NCI-H2196 treated with DMSO at 0.1 percent for 48 hours (cell line): ENCODE results near the gene NKX3-2.

Experiments
- DNase-seq: peaks from one replicate; lab custom pipeline; 2025; ENCODE audit not compliant: unreplicated experiment; lab: John Stamatoyannopoulos, UW

NKX3-2 gene

DNA sequence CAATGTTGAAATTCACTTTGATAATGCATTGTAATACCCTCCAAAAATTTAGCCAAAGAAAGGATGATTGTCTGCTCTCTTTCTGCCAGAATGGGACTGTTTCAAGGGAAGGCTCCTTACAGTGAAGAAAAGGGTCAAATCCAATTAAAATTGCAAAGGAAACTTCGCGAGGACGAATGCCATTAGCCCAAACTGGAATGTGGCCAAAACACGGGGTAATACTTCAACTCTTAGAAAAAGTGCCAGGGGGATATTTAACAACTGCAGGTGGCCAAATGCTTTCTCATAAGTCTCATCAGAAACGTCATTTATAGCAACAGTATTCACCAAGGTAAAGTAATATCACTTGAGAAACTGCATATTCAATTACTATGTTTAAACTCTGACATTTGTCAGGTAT is 29.0 kb downstream of the NKX3-2 start:
- no peak for DNase-seq

DNA sequence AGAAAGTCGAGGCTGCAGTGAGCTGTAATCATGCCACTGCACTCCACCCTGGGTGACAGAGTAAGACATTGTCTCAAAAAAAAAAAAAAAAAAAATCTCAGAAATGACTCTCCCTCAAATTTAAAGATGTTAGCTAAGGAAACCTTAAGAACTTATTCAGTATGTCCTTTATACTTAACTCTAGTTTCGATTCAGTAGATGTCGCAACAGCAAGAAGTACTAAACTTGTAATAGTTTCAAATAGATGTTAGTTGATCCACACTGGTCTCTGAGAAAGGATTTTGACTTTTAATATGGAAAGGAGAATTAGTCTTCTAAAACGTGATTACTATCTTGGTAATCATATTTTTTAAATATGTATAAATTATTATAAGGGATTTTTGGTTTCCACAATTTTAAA is 29.6 kb downstream of the NKX3-2 start:
- no peak for DNase-seq

DNA sequence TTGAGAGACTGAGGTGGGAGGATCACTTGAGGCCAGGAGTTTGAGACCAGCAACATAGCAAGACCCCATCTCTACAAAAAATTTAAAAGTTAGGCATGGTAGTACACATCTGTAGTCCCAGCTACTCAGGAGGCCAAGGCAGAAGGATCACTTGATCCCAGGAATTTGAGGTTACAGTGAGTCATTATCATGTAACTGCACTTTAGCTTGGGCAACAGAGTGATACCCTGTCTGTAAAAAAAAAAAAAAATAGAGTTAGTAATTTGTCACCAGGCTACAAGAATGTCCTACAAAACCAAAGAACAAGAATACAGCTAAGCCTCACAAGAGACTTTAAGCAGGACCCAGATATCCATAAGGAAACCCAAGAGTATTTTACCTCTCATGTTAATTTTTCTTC is 33.2 kb downstream of the NKX3-2 start:
- no peak for DNase-seq

DNA sequence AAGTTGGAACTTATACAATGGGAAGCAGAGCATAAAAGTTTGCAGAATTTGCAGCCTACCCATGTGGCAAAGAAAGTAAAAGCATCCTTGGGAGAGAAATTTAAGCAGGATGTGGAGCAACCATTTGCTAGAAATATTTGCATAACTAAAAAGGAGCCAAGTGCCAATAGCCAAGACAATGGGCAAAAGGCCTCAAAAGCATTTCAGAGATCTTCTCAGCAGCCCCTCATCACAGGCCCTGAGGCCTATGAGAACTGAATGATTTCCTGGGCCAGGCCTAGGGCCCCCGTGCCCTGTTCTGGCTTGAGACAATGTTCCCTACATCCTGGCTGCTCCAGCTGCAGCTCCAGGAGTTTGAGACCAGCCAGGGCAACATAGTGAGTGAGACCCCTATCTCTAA is 34.9 kb downstream of the NKX3-2 start:
- no peak for DNase-seq

DNA sequence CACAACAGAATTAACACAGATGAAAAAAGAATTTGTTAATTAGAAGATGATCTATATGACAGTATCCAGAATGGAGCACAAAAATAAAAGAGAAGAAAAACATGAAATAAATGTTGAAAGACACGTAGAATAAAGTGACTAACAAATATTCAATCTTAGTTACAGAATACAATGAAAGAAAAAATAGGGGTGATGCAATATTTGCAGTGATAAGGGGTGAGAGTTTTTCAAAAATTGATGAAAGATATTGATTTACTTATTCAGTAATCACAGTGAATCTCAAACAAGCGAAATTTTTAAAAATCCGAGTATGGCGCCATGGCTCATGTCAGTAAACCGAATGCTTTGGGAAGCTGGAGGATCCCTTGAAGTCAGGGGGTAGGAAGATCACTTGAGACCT is 39.9 kb downstream of the NKX3-2 start:
- DNase-seq, result no peak

DNA sequence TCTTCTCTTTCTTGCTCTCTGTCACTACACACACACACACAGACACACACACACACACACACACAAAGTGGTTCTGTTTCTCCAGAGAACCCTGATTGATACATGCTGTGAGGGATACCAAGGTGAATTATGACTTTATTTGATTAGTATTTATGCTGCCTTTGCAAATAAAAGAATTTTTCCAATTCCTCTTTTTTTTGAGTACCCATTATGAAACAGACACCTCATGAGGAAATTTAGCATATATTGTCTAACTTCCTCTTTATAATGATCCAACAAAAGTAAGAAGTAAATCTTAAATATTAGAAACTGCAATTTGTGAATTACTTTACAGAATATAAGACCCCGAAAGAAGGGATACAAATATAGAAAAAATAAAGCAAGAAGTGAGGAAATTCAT is 45.8 kb downstream of the NKX3-2 start:
- no peak for DNase-seq

DNA sequence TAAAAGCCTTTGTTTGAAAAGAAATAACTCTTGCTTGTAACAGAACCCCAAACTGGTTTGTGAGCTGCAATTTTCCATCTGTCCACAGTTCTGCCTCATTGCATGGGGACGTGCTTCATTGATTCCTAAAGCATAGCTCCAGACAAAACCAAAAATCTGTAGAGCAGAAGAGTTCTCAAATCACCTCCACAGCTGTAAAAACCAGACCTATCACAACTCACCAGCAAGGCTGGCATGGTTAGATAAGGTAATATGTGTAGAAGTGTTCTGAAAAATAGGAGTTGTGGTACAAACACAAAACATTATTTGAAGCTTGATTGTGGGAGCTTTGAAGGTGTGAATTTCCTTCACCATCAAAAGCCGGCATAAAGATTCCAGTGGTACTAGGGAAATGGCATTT is 47.7 kb downstream of the NKX3-2 start:
- DNase-seq, result no peak

DNA sequence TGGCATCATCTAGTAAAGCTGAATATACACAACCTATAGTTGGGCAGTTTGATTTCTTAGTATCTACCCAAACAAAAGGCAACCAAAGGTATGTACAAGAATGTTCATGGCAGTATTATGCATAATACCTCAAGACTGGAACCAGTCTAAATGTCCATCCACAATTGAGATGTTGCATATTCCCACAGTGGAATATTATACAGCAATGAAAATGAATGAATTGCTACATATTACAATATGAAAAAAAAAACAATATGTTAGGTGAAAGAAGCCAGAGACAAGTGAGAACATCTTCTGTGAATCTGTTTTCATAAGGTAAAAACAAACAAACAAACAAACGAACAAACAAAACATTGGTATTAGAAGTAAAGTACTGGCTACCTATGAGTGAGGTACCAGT is 48.6 kb downstream of the NKX3-2 start:
- DNase-seq, result no peak

DNA sequence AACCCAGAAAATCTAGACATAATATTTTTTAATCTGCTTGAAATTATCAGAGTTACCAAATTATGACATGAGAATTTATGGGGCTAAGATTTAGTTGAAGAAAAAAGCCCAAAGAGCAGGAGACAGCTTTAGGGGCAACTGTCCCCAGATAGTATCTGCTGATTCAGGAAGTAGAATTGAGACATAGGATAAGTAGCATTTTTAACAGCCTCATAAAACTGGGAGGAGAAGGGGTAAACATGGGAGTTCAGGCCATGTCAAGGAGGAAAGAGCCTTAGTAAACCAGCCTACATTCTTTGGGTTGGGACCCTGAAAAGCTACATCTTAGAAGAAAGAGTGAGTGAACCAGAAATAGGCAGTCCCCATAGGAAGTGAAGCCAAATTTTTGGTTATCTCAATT is 50.5 kb downstream of the NKX3-2 start:
- no peak for DNase-seq

DNA sequence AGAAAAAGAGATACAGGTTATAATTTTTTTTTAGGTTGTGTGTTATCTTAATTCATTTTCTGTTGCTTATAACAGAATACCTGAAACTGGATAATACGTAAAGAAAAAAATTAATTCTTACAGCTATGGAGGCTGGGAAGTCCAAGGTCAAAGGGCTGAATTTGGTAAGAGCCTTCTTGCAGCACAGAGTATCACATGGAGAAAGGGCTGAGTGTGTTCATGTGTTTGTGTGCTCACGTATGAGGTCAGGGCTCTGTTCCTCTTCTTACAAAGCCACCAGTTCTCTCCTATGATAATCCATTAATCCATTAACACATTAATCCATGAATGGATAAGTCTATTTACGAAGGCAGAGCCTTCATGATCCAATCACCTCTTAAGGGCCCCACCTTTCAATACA is 51.6 kb downstream of the NKX3-2 start:
- no peak for DNase-seq
